Heart left ventricle (tissue), 13 donors: ENCODE results near the gene KRTAP5-8.

Source experiments
- POLR2A ChIP-seq, 2 donors: fragments of 450-650 bp; IDR thresholded peaks; one replicate each; pipeline ENCODE4 v1.6.1; 2017; ENCODE audit warnings: antibody characterized with exemption in 2 of 2, mild to moderate bottlenecking in 2 of 2, moderate library complexity in 2 of 2
- TF ChIP-seq, protein P1 (sequence below), 12 donors: fragments of 200-600 bp; sonication (generic) in 4 of 12; IDR thresholded peaks; one replicate each; pipeline versions ENCODE4 v1.5.0 to v1.8.0; 2018 to 2022; ENCODE audit warnings: antibody characterized with exemption in 12 of 12, mild to moderate bottlenecking in 5 of 12
- donor health status: ischemic (EF 13 %, LVEDD 7.1; RV severe dilation, severe dysfunction).
- donor health status: DM: no; HTN: yes; CAD: no.
- donor health status: DM: no; HTN: no; CAD: no.
- donor health status: ischemic (EF 25% LVEDD 6.9; RV normal size, moderate dysfunction).
- donor health status: ischemic (EF 25% LVEDD 5.7; RV mildly dilated, moderate dysfunction).
- donor health status: ischemic (EF 35%, LVEDD 5.7; RV mildly dilated, moderate dysfunction).
- donor health status: nonischemic (EF 11% LVEDD 7.7; RV severe dilation, severe dysfunction).
- donor health status: DM: yes; HTN: yes; CAD: no.
- donor health status: PGD.
- donor health status: ischemic (EF 29% LVEDD 5.4; RV normal size, mild dysfunction).
- donor health status: nonischemic (EF 23%, LVEDD 6.1; RV moderate dilation, normal function).

DNA sequence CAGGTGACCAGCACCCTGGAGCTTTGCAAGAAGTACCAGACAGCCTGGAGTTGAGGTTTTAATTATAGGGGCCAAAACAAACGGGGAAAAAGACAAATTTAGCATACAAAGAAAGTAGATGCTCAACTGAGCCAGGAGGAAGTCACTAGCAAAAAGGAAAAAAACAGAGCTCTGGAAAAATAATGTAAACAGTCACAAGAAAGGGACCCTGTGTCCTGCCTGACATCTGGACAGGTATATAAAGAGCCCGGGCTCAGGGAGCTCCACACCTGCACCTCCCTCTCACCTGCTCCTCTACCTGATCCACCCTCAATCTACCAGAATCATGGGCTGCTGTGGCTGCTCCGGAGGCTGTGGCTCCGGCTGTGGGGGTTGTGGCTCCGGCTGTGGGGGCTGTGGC lies 27.4 kb downstream of the KRTAP5-8 start, which contains the start of gene KRTAP5-10:
- TF ChIP-seq, protein P1, sequence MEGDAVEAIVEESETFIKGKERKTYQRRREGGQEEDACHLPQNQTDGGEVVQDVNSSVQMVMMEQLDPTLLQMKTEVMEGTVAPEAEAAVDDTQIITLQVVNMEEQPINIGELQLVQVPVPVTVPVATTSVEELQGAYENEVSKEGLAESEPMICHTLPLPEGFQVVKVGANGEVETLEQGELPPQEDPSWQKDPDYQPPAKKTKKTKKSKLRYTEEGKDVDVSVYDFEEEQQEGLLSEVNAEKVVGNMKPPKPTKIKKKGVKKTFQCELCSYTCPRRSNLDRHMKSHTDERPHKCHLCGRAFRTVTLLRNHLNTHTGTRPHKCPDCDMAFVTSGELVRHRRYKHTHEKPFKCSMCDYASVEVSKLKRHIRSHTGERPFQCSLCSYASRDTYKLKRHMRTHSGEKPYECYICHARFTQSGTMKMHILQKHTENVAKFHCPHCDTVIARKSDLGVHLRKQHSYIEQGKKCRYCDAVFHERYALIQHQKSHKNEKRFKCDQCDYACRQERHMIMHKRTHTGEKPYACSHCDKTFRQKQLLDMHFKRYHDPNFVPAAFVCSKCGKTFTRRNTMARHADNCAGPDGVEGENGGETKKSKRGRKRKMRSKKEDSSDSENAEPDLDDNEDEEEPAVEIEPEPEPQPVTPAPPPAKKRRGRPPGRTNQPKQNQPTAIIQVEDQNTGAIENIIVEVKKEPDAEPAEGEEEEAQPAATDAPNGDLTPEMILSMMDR (IDR thresholded peaks at IDR 0.05): no peak
- TF ChIP-seq POLR2A (IDR thresholded peaks at IDR 0.05): no peak
